Measurements from ENCODE around the gene INPP4B. TPM values are rescaled to one million over a fixed set of nuclear protein-coding genes. Genes with fewer than 3 reads are reported as not detected.

Gene INPP4B
- total and polyA plus RNA-seq, 2 experiments from 2014 or later, result 4.6 to 5.5 TPM

- TF ChIP-seq CTCF (IDR thresholded peaks at IDR 0.05; ENCODE audit: low read depth, low read length), result no peak
- Histone ChIP-seq H3K27ac (no peak overlapping the region), H3K36me3 (no peaks in the 10 kb centered on the region), H3K9me3 (ENCODE audit: low read depth) (no peaks in the 10 kb centered on the region), H3K4me1 (ENCODE audit: low read depth) (peaks cover 6% of the 10 kb centered on the region), H3K4me3 (no peak overlapping the region), H3K27me3 (no peaks in the 10 kb centered on the region)
- no peak for DNase-seq (ENCODE audit: low read depth in 1 of 2, low spot score in 1 of 2)
Measured at GRCh38 chr4:142336251-142336934, 509.7 kb downstream of the INPP4B start.

DNA sequence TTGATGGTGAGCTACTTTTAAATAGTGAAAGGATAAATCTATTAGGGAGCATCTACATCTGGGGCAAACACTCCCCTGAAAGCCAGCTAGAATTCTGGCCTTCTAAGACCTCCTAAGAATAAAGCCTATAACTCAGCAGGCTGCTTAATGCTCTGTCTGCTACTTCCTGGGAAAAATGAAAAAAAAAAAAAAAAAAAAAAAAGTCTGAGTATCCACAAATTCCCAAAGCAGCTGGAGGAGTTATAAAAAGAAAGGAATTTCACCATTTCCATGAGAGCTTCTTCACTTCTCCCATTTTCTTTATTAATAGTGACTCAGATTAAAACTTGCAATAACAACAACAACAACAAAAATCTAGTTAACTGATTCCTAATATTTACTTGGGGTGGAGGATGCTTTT is 511.2 kb downstream of the INPP4B start:
- DNase-seq (ENCODE audit: low read depth in 1 of 2, low spot score in 1 of 2), result no peak
- TF ChIP-seq CTCF (IDR thresholded peaks at IDR 0.05; ENCODE audit: low read depth, low read length), result no peak
- peaks cover 6% of the 10 kb centered on the region for H3K4me1 ChIP-seq (ENCODE audit: low read depth)
- H3K36me3 ChIP-seq, result no peaks in the 10 kb centered on the region
- no peaks in the 10 kb centered on the region for H3K9me3 ChIP-seq (ENCODE audit: low read depth)
- no peak overlapping the region for H3K27ac ChIP-seq
- no peak overlapping the region for H3K4me3 ChIP-seq
- no peaks in the 10 kb centered on the region for H3K27me3 ChIP-seq

- DNase-seq (ENCODE audit: low read depth in 1 of 2, low spot score in 1 of 2), result peak in 1 of 2 donors; percentile 30
- TF ChIP-seq CTCF (IDR thresholded peaks at IDR 0.05; ENCODE audit: low read depth, low read length), result no peak
- no peaks in the 10 kb centered on the region for H3K9me3 ChIP-seq (ENCODE audit: low read depth)
- H3K36me3 ChIP-seq, result no peaks in the 10 kb centered on the region
- no peak overlapping the region for H3K4me3 ChIP-seq
- H3K4me1 ChIP-seq (ENCODE audit: low read depth), result peaks cover 6% of the 10 kb centered on the region
- no peaks in the 10 kb centered on the region for H3K27me3 ChIP-seq
- no peak overlapping the region for H3K27ac ChIP-seq
Measured at GRCh38 chr4:142331646-142332045, 514.5 kb downstream of the INPP4B start.

DNA sequence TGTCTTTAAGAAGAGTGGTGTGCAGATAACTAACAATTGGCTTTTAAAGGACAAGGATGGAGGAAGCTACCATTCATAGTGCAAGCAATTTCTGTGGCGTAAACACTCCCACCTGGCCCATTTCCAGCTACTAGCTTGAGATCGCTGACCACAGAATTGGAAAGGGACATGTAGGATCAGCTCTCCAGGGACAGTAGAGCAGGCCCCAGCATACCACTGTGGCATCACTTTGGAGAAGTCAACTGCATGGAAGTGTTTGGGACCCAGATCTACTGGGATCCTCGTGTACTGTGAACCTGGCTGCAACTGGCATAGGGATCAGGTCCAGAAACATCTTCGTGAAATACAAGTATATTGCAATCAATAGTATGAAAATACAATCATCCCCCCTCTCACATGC is 515.0 kb downstream of the INPP4B start:
- no peak overlapping the region for H3K4me3 ChIP-seq
- H3K36me3 ChIP-seq, result no peaks in the 10 kb centered on the region
- peaks cover 6% of the 10 kb centered on the region for H3K4me1 ChIP-seq (ENCODE audit: low read depth)
- TF ChIP-seq CTCF (IDR thresholded peaks at IDR 0.05; ENCODE audit: low read depth, low read length), result no peak
- H3K27ac ChIP-seq, result no peak overlapping the region
- H3K27me3 ChIP-seq, result no peaks in the 10 kb centered on the region
- H3K9me3 ChIP-seq (ENCODE audit: low read depth), result no peaks in the 10 kb centered on the region
- peak in 1 of 2 donors; percentile 15 for DNase-seq (ENCODE audit: low read depth in 1 of 2, low spot score in 1 of 2)

- H3K36me3 ChIP-seq, result no peaks in the 10 kb centered on the region
- TF ChIP-seq CTCF (IDR thresholded peaks at IDR 0.05; ENCODE audit: low read depth, low read length), result no peak
- H3K9me3 ChIP-seq (ENCODE audit: low read depth), result no peaks in the 10 kb centered on the region
- no peak overlapping the region for H3K4me3 ChIP-seq
- H3K27ac ChIP-seq, result no peak overlapping the region
- no peaks in the 10 kb centered on the region for H3K27me3 ChIP-seq
- DNase-seq (ENCODE audit: low read depth in 1 of 2, low spot score in 1 of 2), result no peak
- H3K4me1 ChIP-seq (ENCODE audit: low read depth), result peaks cover 6% of the 10 kb centered on the region
Measured at GRCh38 chr4:142330311-142330710, 515.8 kb downstream of the INPP4B start.
